DND-41 (cell line): ENCODE measurements around the gene PM20D1.

Experiments
- EZH2 ChIP-seq: IDR thresholded peaks from 3 replicates; pipeline ENCODE4 v1.6.1; 2012; ENCODE audit warnings: borderline replicate concordance, low read depth, mild to moderate bottlenecking, moderate library complexity, low read length, inconsistent platforms; ENCODE audit not compliant: severe bottlenecking
- TF ChIP-seq, protein P1 (sequence below): IDR thresholded peaks from 2 replicates; pipeline ENCODE4 v1.5.1; 2012; ENCODE audit warnings: borderline replicate concordance, low read length, moderate library complexity, mild to moderate bottlenecking; ENCODE audit not compliant: poor library complexity, severe bottlenecking; ENCODE audit errors: extremely low read depth

DNA sequence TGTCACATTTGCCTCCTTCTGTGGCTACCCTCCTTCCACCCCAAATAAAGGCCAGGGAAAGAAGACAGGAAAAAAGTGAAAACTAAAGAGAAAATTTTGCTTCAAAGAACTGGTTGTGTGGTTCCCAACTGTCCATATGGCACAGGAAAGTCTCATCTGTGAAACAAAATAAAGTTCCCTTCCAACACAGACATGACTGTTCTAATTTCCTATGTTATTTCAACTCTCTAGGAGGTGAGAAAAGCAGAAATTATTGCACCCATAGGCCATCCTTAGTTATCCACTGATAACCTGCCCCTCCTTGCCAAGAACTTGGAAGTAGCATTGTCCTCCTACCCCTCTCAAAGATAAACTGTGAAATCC is 66.5 kb downstream of the PM20D1 start:
- no peak for TF ChIP-seq EZH2
- TF ChIP-seq, protein P1, sequence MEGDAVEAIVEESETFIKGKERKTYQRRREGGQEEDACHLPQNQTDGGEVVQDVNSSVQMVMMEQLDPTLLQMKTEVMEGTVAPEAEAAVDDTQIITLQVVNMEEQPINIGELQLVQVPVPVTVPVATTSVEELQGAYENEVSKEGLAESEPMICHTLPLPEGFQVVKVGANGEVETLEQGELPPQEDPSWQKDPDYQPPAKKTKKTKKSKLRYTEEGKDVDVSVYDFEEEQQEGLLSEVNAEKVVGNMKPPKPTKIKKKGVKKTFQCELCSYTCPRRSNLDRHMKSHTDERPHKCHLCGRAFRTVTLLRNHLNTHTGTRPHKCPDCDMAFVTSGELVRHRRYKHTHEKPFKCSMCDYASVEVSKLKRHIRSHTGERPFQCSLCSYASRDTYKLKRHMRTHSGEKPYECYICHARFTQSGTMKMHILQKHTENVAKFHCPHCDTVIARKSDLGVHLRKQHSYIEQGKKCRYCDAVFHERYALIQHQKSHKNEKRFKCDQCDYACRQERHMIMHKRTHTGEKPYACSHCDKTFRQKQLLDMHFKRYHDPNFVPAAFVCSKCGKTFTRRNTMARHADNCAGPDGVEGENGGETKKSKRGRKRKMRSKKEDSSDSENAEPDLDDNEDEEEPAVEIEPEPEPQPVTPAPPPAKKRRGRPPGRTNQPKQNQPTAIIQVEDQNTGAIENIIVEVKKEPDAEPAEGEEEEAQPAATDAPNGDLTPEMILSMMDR: no peak
